ENCODE measurements around the gene PLXNA1.

DNA sequence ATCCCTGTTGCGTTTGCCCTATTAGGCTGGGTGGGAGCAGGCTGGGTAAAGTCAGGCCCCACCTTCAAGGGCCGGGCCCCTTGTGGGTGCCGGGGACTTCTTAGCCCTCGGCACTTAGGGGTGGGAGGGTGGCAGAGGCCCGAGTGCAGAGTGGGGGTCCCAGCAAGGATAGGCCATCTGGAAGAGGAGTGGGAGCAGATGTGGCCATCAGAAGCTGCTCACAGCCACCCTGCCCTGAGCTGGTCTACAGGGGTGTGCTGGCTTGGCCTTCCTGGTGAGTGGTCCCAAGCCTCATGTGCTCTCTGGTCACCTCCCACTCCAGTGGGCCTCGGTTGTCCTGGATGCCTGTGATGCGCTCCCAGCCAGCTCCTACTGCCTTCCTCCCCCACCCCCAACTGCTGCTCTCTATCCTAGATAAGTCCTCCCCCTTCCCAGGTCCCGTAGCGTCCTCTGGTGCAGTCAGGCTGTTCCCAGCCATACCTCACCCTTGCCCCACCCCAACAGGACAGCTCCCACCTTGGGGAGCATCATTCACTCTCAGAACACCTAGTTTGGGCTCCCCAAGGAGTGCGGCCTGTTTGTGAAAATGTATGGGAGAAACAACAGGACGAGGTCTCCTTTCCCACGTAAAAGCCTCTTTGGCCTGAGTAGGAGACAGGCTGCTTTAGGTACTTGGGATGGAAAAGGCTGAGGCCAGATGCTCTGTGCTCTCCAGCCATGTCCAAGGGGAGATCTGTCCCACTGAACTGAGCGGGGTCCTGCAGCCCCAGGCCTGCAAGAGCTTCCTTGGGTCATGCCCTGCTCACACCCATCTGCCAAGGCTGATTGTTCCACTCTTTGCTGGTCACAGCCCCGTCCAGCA lies 24.9 kb upstream of the PLXNA1 start:
- TF ChIP-seq POLR2A (IDR thresholded peaks at IDR 0.05; ENCODE audit: low read depth, low read length): no peak
- no peak for TF ChIP-seq PAX5 (IDR thresholded peaks at IDR 0.05; ENCODE audit: insufficient read depth, low read length, severe bottlenecking)
- TF ChIP-seq POLR2AphosphoS5 (IDR thresholded peaks at IDR 0.05; ENCODE audit: low read depth, low read length): no peak
- no peak for TF ChIP-seq SPI1 (IDR thresholded peaks at IDR 0.05; ENCODE audit: low read depth, low read length)
- no peak for TF ChIP-seq POU2F2 (IDR thresholded peaks at IDR 0.05; ENCODE audit: low read depth, low read length)
- no peak for TF ChIP-seq TAF1 (IDR thresholded peaks at IDR 0.05; ENCODE audit: low read depth, low read length)

Data from GM12891 (cell line).